ENCODE measurements around the gene MTX2.

MTX2 gene

GRCh38 chr2:176269319-176270099 lies at the start of gene MTX2:
Gene MTX2, plus strand, starts transcription at chr2:176269442. Its CDS starts 188 bp downstream, at chr2:176269630.
- DNase-seq (ENCODE audit: low read depth in 2 of 3, low spot score in 1 of 3), result peak; percentile 47 to 71 (median 51)

DNA sequence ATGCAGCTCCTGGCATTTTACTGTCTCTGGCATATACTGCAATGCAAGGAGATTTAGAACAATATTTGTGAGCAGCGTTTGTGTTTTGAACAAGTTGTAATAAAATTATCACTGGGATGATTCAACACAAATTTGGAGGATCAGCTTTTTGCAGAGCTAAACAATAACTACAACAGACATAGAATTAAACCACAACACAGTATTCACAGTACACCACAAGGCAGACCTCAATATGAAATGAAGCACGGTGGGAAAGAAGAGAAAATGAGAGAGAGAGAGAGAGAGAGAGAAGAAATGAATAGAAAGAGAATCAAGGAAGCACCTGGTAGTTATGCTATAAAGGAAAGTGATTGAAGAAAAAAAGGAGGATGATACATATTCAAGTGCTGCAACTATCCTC lies 41.4 kb upstream of the MTX2 start:
- DNase-seq (ENCODE audit: low read depth in 2 of 3, low spot score in 1 of 3), result no peak

GRCh38 chr2:176234156-176234555 lies 35.1 kb upstream of the MTX2 start:
- no peak for DNase-seq (ENCODE audit: low read depth in 2 of 3, low spot score in 1 of 3)

DNA sequence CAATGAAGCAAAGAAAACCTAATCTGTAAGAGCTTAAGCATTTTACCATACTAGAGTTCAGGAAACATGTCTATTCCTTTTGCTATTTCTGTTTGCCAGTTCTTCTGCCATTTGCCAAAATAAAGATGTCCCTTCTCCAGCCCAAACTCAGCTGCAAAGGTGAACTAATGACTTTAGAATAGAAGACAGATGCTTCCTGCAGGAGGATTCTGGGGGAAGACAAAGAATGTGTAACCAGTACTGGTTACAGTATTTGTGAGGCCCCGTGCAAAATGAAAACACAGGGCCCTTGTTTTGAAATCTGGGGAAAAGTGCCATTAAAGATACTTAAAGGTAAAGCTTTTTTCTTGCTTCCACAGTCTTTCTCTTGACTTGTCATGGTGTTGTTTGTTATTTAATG lies 34.3 kb upstream of the MTX2 start:
- no peak for DNase-seq (ENCODE audit: low read depth in 2 of 3, low spot score in 1 of 3)

DNA sequence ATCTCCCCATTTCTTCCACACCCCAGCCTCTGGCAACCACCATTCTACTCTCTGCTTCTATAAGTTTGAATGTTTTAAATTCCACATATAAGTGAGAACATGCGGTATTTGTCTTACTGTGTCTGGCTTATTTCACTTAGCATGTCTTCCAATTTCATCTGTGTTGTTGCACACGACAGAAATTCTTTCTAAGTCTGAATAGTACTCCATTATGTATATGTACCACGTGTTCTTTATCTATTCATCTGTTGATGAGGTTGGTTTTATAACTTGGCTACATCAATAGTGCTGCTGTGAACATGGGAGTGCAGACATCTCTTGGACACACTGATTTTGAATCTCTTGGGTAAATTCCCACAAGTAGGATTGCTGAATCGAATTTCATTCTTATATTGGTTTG lies 31.8 kb upstream of the MTX2 start:
- DNase-seq (ENCODE audit: low read depth in 2 of 3, low spot score in 1 of 3), result no peak

DNA sequence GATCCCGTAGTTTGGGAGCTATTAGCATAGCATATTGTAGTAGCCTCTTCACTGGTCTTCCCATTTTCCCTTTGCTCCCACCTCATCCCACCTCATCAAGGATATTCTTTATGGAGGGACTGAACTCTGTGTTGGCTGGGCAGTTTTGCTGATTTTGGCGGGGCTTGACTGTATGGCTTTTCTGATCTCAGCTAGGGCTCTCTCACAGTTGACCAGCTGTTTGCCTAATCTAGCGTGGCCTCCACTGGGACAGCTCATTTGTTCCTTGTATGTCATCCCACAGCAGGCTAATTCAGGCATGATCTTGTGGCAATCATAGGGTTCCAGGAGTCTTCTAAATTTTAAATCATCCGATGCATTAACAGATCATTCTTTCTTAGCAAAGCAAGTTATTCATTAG lies 30.2 kb upstream of the MTX2 start:
- no peak for DNase-seq (ENCODE audit: low read depth in 2 of 3, low spot score in 1 of 3)

- DNase-seq (ENCODE audit: low read depth in 2 of 3, low spot score in 1 of 3), result no peak
Measured at GRCh38 chr2:176240301-176240700, 28.9 kb upstream of the MTX2 start.

DNA sequence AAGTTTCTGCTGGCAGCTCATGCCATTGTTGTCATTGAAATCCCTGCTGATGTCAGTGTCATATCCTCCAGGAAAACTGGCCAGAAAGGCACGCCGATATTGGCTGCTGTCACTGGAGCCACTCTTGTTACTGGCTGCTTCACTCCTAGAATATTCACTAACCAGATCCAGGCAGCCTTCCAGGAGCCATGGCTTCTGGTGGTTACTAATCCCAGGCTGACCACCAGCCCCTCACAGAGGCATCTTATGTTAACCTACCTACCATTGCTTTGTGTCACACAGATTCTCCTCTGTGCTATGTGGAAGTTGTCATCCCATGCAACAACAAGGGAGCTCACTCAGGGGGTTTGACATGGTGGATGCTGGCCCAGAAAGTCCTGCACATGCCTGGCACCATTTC lies 27.0 kb upstream of the MTX2 start:
- no peak for DNase-seq (ENCODE audit: low read depth in 2 of 3, low spot score in 1 of 3)

GRCh38 chr2:176246331-176246730 lies 22.9 kb upstream of the MTX2 start:
- no peak for DNase-seq (ENCODE audit: low read depth in 2 of 3, low spot score in 1 of 3)

DNA sequence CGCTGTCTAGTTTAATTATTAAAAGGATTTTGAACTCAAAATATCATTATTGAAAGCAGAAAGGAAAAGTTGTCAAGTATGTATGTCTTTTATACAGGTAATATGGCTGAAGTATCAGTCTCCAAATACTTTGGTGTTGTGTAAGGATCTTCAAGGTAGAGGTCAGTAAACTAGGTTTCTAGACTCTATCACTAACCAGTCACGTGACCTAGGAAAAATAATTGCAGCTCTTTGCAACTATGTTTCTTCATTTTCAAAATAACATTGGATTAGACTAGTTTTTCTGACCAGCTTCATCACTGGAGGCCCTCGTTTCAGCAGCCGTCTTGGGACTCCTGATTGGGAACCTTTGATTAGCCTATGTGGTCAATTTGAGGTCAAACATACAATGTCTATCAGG lies 21.4 kb upstream of the MTX2 start:
- no peak for DNase-seq (ENCODE audit: low read depth in 2 of 3, low spot score in 1 of 3)

GRCh38 chr2:176251928-176252327 lies 17.3 kb upstream of the MTX2 start:
- no peak for DNase-seq (ENCODE audit: low read depth in 2 of 3, low spot score in 1 of 3)

- no peak for DNase-seq (ENCODE audit: low read depth in 2 of 3, low spot score in 1 of 3)
Measured at GRCh38 chr2:176260689-176261088, 8.6 kb upstream of the MTX2 start.

DNA sequence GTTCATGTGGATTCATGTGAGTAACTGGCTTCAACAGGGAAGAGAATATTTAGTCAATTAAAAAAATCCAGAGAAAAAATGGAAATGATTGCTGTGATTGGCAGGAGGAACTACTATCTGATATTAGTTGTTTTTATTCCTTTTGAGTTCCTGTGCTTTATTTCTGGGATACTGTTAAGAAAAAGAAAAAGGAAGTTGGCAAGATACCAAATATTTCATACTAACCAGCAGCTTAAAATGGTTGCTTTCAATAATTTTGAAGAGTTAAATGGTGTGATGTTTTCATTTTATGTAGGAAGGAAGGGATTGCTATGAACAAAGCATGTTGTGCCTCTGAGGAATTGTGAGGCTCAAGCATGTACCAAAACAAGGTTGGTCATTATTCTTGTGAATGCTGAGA lies 8.1 kb upstream of the MTX2 start:
- no peak for DNase-seq (ENCODE audit: low read depth in 2 of 3, low spot score in 1 of 3)

GRCh38 chr2:176268976-176269318 lies 295 bp upstream of the MTX2 start:
- DNase-seq (ENCODE audit: low read depth in 2 of 3, low spot score in 1 of 3), result no peak

DNA sequence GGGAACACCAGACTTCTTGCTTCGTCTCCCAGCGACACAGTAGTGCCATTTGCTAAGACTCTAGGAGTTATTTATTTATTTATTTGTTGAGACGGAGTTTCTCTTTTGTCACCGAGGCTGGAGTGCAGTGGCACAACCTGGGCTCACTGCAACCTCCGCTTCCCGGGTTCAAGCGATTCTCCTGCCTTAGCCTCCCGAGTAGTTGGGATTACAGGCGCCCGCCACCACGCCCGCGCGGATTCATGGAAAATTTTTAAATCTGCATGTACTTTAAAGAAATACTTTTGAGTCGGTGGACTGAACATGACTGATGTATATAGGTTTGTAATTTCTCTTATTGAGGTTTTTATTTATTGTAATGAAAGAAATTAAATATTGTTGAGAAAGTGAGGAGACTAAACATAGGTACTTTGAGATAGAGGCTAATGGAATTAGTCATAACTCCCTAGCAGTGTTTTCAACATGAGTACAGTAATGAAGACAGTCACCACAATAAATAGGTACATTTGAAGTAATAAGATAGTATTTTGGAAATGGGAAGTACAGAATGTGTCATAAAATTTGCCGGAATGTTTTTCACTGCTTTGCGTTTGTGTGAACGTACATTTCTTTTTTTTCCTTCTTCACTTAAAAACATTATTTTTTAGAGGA lies 983 bp downstream of the MTX2 start:
- no peak for DNase-seq (ENCODE audit: low read depth in 2 of 3, low spot score in 1 of 3)

DNA sequence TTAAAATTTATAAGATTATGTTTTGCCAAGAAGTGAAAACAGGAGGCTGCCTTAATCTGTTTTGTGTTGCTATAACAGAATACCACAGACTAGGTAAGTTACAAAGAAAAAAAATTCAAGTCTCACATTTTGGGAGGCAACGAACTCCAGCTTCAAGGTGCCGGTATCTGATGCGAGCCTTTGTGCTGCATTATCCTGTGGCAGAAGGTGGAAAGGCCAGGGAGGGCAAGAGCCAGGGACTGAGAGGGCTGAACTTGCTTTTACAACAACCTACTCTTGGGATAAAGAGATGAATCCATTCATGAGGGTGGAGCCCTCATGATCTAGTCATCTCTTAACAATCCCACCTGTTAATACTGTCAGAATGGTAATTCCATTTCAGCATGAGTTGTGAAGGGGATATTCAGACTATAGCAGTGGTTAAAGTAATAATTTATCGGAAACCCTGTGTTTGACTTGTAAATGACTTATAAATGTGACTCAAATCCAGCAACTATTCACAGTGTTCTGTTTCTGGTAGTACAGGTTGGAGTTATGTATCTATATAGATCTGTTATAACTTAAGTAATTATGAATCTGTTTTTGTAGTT lies 3.7 kb downstream of the MTX2 start:
- DNase-seq (ENCODE audit: low read depth in 2 of 3, low spot score in 1 of 3), result no peak

DNA sequence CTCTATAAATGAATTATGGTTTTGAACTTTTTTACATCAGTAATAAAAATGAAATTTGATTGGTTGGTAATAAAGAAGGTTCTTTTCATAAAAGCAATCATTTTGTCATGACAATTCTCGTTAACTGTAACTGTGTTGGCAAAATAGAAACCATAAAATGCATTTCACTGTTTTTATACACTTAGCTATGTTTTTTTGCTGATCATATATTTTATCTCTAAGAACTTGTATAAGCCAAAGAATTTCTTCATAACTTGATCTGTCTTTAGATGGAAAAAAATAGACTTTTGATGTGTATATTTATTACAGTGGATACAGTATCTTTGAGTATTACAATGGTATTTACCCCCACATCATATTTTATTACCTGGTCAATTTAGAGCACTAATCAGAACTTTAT lies 9.7 kb downstream of the MTX2 start:
- DNase-seq (ENCODE audit: low read depth in 2 of 3, low spot score in 1 of 3), result no peak

- DNase-seq (ENCODE audit: low read depth in 2 of 3, low spot score in 1 of 3), result no peak
Measured at GRCh38 chr2:176280156-176280555, 10.9 kb downstream of the MTX2 start.

- no peak for DNase-seq (ENCODE audit: low read depth in 2 of 3, low spot score in 1 of 3)
Measured at GRCh38 chr2:176280867-176281658, 11.8 kb downstream of the MTX2 start.

GRCh38 chr2:176283291-176284068 lies 14.2 kb downstream of the MTX2 start:
- no peak for DNase-seq (ENCODE audit: low read depth in 2 of 3, low spot score in 1 of 3)

GRCh38 chr2:176284461-176285049 lies 15.3 kb downstream of the MTX2 start:
- DNase-seq (ENCODE audit: low read depth in 2 of 3, low spot score in 1 of 3), result no peak
